SU-DHL-6 (cell line): ENCODE data around the gene MMP17.

Experiments used
- H2AFZ ChIP-seq: fragments of 200-600 bp; sonication (generic); 2 replicates; pipeline ENCODE4 v1.6.1; 2014; ENCODE audit warnings: low read depth, mild to moderate bottlenecking, moderate library complexity, mixed read lengths, antibody characterized with exemption, low read length; ENCODE audit not compliant: severe bottlenecking
- H3F3A ChIP-seq: fragments of 200-600 bp; shearing (Covaris generic); 2 replicates; pipeline ENCODE4 v1.6.0; 2016; ENCODE audit warnings: antibody characterized with exemption, mild to moderate bottlenecking; ENCODE audit not compliant: insufficient read depth
- H3K27ac ChIP-seq: fragments of 200-600 bp; sonication (generic); 2 replicates; pipeline ENCODE4 v1.5.1; 2016; ENCODE audit warnings: low read depth, mild to moderate bottlenecking, low read length, moderate library complexity, mixed read lengths
- H3K27me3 ChIP-seq: fragments of 200-600 bp; sonication (generic), shearing (Covaris generic); 2 replicates; pipeline ENCODE4 v1.6.0; 2014; ENCODE audit warnings: mild to moderate bottlenecking, low read length
- H3K36me3 ChIP-seq: fragments of 200-600 bp; sonication (generic); 2 replicates; pipeline ENCODE4 v1.6.1; 2014; ENCODE audit warnings: mild to moderate bottlenecking, low read length, mixed read lengths
- H3K4me2 ChIP-seq: fragments of 300-600, 200-600 bp; shearing (Covaris generic), sonication (generic); 2 replicates; pipeline ENCODE4 v1.6.0; 2014; ENCODE audit warnings: low read length, low read depth, mild to moderate bottlenecking; ENCODE audit not compliant: poor library complexity, severe bottlenecking
- H3K4me3 ChIP-seq: fragments of 200-600 bp; sonication (generic); 2 replicates; pipeline ENCODE4 v1.5.1; 2014; ENCODE audit warnings: antibody characterized with exemption, low read length, mild to moderate bottlenecking, mixed read lengths; ENCODE audit not compliant: insufficient read depth, poor library complexity, severe bottlenecking
- H3K79me2 ChIP-seq: fragments of 200-600 bp; sonication (generic); 2 replicates; pipeline ENCODE4 v1.6.1; 2014; ENCODE audit warnings: mild to moderate bottlenecking, low read length, moderate library complexity; ENCODE audit not compliant: insufficient read depth
- H3K9ac ChIP-seq: fragments of 200-600 bp; sonication (generic); 2 replicates; pipeline ENCODE4 v1.7.0; 2014; ENCODE audit warnings: mild to moderate bottlenecking, low read length
- H3K9me2 ChIP-seq: fragments of 200-600 bp; sonication (generic); replicated peaks from 2 replicates; pipeline ENCODE4 v1.6.1; 2014; ENCODE audit warnings: low read length; ENCODE audit not compliant: insufficient read depth
- H3K9me3 ChIP-seq: fragments of 200-600 bp; sonication (generic); 2 replicates; pipeline ENCODE4 v1.6.1; 2014; ENCODE audit warnings: low read length, mixed read lengths; ENCODE audit not compliant: insufficient read depth
- H4K20me1 ChIP-seq: fragments of 200-600 bp; sonication (generic); 2 replicates; pipeline ENCODE4 v1.6.1; 2014; ENCODE audit warnings: low read depth, mild to moderate bottlenecking, antibody characterized with exemption, low read length, moderate library complexity, mixed read lengths
- EZH2phosphoT487 ChIP-seq: fragments of 200-600 bp; sonication (generic), shearing (Covaris generic); conservative IDR thresholded peaks from 2 replicates; pipeline ENCODE4 v1.6.1; 2018; ENCODE audit warnings: mild to moderate bottlenecking, antibody characterized with exemption, low read length, moderate library complexity, mixed read lengths
- TF ChIP-seq, protein P1 (sequence below): fragments of 200-600 bp; sonication (generic); IDR thresholded peaks from one replicate; pipeline ENCODE4 v1.5.1; 2017; ENCODE audit warnings: antibody characterized with exemption, mild to moderate bottlenecking, low read length, moderate library complexity; ENCODE audit not compliant: insufficient read depth, poor library complexity, severe bottlenecking

MMP17 gene

DNA sequence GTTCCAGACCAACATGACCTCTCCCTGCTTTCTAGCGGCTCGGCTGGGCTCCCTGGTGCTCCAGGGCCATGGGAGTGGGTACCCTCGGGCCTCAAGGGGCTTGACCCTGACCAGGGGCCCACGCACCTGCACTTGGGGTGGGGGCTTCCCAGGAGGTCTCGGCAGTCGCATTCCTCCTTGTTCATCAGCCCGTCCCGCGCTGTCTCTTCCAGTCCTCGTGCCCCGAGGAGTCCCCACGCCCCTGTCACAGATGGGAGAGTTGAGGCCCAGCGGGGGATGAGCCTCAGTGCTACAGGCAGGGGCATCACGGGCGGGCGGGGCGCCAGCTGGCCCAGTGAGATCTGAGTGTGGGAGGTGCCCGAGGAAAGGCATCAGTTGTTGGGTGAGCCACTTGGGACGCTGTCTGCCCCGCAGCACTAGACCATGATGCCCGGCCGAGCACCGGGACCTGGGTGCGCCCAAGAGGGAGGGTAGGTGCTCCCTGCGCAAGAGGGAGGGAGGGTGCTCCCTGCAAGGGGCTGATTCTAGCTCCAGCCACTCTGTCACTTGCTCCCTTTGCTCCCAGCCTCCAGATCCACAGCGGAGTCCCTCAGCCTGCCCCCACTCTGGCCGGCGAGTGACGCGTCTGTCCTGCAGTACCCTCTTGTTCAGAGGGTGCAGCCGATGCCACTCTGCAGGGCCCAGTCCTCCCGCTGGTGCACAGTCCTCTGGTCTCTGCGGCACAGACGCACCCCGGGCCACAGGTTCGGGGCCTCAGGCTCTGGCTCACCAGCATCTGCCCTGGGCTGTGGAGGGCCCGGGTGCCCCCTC, 23.8 kb downstream of the MMP17 start:
- H2AFZ ChIP-seq, result no peak overlapping the region
- no peaks in the 10 kb centered on the region for H4K20me1 ChIP-seq
- H3K79me2 ChIP-seq, result no peaks in the 10 kb centered on the region
- no peak overlapping the region for H3K4me3 ChIP-seq
- H3K9ac ChIP-seq, result no peak overlapping the region
- H3K27ac ChIP-seq, result no peak overlapping the region
- no peaks in the 10 kb centered on the region for H3K9me2 ChIP-seq
- no peaks in the 10 kb centered on the region for H3K36me3 ChIP-seq
- no peak for TF ChIP-seq EZH2phosphoT487
- TF ChIP-seq, protein P1, sequence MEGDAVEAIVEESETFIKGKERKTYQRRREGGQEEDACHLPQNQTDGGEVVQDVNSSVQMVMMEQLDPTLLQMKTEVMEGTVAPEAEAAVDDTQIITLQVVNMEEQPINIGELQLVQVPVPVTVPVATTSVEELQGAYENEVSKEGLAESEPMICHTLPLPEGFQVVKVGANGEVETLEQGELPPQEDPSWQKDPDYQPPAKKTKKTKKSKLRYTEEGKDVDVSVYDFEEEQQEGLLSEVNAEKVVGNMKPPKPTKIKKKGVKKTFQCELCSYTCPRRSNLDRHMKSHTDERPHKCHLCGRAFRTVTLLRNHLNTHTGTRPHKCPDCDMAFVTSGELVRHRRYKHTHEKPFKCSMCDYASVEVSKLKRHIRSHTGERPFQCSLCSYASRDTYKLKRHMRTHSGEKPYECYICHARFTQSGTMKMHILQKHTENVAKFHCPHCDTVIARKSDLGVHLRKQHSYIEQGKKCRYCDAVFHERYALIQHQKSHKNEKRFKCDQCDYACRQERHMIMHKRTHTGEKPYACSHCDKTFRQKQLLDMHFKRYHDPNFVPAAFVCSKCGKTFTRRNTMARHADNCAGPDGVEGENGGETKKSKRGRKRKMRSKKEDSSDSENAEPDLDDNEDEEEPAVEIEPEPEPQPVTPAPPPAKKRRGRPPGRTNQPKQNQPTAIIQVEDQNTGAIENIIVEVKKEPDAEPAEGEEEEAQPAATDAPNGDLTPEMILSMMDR, result no peak
- no peaks in the 10 kb centered on the region for H3K9me3 ChIP-seq
- no peaks in the 10 kb centered on the region for H3F3A ChIP-seq
- H3K27me3 ChIP-seq, result no peaks in the 10 kb centered on the region
- no peak overlapping the region for H3K4me2 ChIP-seq

- Histone ChIP-seq H3K9ac (no peak overlapping the region), H2AFZ (no peak overlapping the region), H3K9me2 (no peaks in the 10 kb centered on the region), H3K9me3 (no peaks in the 10 kb centered on the region), H3K4me2 (no peak overlapping the region), H3K79me2 (no peaks in the 10 kb centered on the region), H4K20me1 (no peaks in the 10 kb centered on the region), H3K36me3 (no peaks in the 10 kb centered on the region), H3K27me3 (no peaks in the 10 kb centered on the region), H3K27ac (no peak overlapping the region), H3K4me3 (no peak overlapping the region), H3F3A (no peaks in the 10 kb centered on the region)
- TF ChIP-seq EZH2phosphoT487, result no peak
- TF ChIP-seq, protein P1, result no peak
These were observed 24.5 kb downstream of the MMP17 start for GRCh38 chr12:131852551-131853299.

DNA sequence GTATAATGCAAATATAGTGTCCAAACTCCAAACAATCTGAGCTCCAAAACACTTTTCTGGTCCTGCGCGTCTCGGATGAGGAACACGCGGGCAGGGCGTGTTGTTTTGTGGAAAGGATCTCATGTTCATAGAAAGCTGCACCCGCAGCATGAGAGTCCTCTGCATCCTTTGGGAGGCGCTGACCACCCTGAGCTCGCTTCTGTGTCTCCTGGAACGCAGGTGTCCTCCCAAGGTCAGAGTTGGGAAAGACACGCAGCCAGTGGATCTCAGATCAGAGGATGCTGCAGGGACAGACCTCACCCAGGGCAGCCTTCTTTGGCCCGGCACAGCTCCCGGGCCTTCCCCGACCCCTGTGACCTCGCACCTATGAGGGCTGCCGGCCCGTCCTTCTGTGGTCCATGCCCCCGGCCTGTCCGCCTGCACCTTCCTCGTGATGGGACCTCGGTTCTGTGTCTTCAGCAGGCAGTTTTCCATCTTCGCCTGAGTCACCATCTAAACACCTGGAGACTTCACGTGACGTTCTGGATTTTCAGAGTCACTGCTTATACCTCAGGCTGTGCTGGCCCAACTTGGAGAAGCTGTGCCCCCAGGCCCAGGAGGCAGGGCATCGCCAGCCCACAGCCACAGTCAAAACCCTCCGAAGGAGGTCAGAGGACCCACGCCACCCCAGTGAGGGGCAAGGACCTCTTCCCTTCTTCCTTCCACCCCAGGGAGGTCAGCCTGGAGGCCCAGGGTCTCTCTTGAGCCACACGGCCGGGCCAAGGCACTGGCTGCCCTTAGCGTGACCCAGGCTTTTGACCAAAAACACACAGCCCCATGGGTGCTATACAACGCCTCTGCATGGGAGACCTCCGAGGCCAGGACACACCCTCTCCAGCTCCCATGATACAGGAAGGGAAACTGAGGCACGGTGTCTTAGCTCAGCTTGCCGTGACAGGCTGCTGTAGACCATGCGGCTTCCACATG, 25.9 kb downstream of the MMP17 start:
- Histone ChIP-seq H3F3A (no peaks in the 10 kb centered on the region), H3K4me2 (no peak overlapping the region)

More for the DNA sequence above, 25.9 kb downstream of the MMP17 start:
- no peak overlapping the region for H3K4me3 ChIP-seq
- TF ChIP-seq, protein P1, result no peak
- no peak for TF ChIP-seq EZH2phosphoT487
- no peaks in the 10 kb centered on the region for H3K9me3 ChIP-seq
- no peaks in the 10 kb centered on the region for H4K20me1 ChIP-seq
- no peak overlapping the region for H3K9ac ChIP-seq
- H3K27me3 ChIP-seq, result no peaks in the 10 kb centered on the region
- no peaks in the 10 kb centered on the region for H3K36me3 ChIP-seq
- no peak overlapping the region for H2AFZ ChIP-seq
- H3K79me2 ChIP-seq, result no peaks in the 10 kb centered on the region
- H3K27ac ChIP-seq, result no peak overlapping the region
- H3K9me2 ChIP-seq, result no peaks in the 10 kb centered on the region
